ENCODE data around the gene IL21R. TPM values are rescaled to one million over a fixed set of nuclear protein-coding genes. Genes with fewer than 3 reads are reported as not detected.
"Not testable (repeated sequence)": the region's sequence is repeated elsewhere in the genome, so short reads cannot be mapped to it uniquely, and the experiment has no call there.

Gene IL21R
- polyA plus RNA-seq, 3 donors = 0.12 to 0.22 (median 0.18) TPM

DNA sequence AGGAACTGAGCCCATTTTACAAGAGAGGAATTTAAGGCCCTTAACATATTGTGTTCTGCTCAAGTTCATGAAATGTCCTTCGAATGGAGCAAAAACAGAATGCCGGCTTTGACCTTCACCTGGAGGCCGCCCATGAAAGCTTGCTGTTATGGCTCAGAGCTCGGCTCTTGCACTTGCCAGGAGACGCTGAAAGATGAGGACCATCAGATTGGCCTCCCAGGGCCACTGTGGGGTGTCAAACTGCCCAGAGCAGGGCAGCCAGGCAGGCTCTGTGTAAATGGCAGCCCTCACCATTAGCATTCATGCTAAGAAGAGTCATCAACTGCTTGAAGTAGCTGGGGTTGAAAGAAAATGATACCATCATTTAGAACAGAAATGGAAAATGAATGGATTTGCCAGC is 39.3 kb downstream of the IL21R start:
- no peak for DNase-seq (ENCODE audit: low read depth in 3 of 3, low spot score in 2 of 3)

DNA sequence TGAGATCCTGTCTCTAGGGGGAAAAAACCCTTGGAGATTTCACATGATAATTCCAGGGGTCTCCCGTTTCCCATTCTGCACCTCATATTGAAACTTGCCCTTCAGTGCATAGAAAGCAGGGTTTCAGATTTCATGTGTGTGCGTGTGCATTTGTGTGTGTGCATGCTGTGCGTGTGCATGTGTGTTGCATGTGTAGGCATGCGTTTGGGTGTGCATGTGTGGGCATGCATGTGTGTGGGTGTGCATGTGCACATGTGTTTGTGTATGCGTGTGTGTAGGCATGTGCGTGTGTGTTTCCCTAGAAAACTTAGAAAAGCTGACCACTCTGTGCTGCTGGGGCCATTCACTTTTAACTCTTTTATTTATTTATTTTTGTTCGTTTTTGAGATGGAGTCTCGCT is 40.0 kb downstream of the IL21R start:
- no peak for DNase-seq (ENCODE audit: low read depth in 3 of 3, low spot score in 2 of 3)

DNA sequence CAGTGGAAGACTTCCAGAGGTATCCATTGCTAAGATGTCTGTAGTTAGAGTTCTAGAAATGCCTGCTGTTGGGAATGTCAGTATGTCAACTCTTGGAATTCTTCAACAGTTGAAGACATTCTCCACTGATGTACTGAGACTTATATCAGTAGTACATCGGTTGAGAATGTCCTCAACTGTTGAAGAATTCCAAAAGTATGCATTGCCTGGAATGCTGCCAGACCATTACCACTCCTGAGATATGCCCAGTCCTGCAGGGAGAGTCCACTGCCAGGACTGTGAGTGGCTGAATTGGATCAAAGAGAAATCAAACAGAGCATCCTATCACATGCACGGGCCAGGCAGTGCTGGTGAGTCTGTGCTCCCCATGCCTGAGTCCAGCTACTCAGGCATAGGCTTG is 42.0 kb downstream of the IL21R start:
- DNase-seq (ENCODE audit: low read depth in 3 of 3, low spot score in 2 of 3) = no peak

DNA sequence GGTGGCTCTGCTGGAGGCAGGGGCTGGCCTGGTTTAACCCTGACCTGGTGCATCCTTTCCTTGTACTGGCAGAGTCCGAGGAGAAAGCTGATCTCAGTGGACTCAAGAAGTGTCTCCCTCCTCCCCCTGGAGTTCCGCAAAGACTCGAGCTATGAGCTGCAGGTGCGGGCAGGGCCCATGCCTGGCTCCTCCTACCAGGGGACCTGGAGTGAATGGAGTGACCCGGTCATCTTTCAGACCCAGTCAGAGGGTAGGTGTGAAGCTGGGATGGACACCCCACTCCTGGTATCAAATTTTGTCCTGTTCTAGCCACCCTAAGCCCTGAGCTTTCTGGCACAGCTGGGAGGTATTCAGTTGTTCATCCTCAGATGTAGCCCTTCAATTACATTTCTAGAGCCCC is 42.5 kb downstream of the IL21R start:
- DNase-seq (ENCODE audit: low read depth in 3 of 3, low spot score in 2 of 3) = no peak

DNA sequence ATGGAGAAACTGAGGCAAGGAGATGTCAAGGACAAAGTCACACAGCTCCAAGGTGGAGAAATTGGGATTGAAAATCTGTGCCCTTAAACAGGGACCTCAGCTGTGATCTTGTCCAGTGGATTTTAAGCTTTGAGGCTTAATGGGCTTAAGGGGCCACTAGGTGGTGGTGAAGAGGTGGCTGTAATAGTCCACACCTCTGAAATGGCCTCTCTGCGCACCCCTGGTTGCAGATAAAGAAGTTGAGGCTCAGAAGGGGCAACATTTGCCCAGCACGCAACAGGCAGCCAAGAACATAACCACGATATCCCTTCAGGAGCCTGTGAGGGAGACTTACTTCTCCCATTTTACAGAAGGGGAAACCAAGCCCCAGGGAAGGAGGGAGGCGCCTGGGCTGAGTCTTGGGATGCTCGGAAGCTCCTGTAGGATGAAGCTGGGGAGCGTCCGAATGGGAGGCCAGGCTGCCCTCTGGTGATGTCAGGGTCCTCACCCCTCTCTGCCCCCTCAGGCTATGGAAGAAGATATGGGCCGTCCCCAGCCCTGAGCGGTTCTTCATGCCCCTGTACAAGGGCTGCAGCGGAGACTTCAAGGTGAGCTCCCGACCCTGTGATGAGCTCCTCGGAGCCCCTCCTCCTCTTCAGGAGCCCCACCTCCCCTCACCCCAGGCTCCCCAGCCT is 43.7 kb downstream of the IL21R start:
- no peak for DNase-seq (ENCODE audit: low read depth in 3 of 3, low spot score in 2 of 3)

DNA sequence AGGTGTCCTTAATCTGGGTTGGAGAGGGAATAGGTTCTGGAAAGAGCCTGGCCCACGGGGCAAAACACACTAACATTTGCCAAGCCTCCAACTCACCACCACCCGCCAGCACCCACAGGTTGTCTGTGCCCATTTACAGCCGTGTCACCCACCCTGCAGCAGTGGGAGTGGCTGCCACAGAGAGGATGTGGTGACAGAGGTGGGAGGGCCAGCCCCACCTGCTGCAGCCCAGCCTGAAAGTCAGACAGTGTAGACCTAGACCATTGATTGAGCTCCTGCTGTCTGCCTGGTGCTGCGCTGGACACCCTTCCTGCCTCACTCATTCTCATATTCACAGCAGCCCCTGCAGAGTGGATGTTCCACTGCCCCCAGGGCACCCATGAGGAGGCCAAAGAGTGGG is 44.7 kb downstream of the IL21R start:
- DNase-seq (ENCODE audit: low read depth in 3 of 3, low spot score in 2 of 3) = no peak

DNA sequence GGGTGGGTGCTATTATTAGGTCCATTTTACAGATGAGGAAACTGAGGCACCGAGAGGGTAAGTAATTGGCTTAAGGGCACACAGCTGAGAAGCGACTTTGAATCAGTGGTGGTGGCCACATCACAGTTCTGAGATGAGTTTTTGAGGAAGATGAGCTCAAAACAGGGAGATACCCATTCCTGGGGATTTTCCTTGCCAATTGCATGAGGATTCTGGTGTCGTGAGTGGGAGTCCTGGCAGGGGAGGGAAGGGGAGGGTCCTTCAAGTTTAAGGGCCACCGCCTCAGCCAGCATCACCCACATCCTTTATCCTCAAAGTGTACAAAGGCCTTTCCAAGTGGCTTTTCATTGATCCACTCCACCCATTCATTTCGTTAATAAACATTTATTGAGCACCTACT is 45.3 kb downstream of the IL21R start:
- no peak for DNase-seq (ENCODE audit: low read depth in 3 of 3, low spot score in 2 of 3)

DNA sequence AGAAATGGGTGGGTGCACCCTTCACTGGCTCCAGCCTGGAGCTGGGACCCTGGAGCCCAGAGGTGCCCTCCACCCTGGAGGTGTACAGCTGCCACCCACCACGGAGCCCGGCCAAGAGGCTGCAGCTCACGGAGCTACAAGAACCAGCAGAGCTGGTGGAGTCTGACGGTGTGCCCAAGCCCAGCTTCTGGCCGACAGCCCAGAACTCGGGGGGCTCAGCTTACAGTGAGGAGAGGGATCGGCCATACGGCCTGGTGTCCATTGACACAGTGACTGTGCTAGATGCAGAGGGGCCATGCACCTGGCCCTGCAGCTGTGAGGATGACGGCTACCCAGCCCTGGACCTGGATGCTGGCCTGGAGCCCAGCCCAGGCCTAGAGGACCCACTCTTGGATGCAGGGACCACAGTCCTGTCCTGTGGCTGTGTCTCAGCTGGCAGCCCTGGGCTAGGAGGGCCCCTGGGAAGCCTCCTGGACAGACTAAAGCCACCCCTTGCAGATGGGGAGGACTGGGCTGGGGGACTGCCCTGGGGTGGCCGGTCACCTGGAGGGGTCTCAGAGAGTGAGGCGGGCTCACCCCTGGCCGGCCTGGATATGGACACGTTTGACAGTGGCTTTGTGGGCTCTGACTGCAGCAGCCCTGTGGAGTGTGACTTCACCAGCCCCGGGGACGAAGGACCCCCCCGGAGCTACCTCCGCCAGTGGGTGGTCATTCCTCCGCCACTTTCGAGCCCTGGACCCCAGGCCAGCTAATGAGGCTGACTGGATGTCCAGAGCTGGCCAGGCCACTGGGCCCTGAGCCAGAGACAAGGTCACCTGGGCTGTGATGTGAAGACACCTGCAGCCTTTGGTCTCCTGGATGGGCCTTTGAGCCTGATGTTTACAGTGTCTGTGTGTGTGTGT is 46.8 kb downstream of the IL21R start:
- DNase-seq (ENCODE audit: low read depth in 3 of 3, low spot score in 2 of 3) = no peak

DNA sequence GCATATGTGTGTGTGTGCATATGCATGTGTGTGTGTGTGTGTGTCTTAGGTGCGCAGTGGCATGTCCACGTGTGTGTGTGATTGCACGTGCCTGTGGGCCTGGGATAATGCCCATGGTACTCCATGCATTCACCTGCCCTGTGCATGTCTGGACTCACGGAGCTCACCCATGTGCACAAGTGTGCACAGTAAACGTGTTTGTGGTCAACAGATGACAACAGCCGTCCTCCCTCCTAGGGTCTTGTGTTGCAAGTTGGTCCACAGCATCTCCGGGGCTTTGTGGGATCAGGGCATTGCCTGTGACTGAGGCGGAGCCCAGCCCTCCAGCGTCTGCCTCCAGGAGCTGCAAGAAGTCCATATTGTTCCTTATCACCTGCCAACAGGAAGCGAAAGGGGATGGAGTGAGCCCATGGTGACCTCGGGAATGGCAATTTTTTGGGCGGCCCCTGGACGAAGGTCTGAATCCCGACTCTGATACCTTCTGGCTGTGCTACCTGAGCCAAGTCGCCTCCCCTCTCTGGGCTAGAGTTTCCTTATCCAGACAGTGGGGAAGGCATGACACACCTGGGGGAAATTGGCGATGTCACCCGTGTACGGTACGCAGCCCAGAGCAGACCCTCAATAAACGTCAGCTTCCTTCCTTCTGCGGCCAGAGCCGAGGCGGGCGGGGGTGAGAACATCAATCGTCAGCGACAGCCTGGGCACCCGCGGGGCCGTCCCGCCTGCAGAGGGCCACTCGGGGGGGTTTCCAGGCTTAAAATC is 47.6 kb downstream of the IL21R start:
- no peak for DNase-seq (ENCODE audit: low read depth in 3 of 3, low spot score in 2 of 3)

DNA sequence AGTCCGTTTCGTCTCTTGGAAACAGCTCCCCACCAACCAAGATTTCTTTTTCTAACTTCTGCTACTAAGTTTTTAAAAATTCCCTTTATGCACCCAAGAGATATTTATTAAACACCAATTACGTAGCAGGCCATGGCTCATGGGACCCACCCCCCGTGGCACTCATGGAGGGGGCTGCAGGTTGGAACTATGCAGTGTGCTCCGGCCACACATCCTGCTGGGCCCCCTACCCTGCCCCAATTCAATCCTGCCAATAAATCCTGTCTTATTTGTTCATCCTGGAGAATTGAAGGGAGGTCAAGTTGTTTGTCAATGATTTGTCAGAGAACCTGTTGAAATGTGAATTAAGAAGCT is 48.2 kb downstream of the IL21R start:
- no peak for DNase-seq (ENCODE audit: low read depth in 3 of 3, low spot score in 2 of 3)

DNA sequence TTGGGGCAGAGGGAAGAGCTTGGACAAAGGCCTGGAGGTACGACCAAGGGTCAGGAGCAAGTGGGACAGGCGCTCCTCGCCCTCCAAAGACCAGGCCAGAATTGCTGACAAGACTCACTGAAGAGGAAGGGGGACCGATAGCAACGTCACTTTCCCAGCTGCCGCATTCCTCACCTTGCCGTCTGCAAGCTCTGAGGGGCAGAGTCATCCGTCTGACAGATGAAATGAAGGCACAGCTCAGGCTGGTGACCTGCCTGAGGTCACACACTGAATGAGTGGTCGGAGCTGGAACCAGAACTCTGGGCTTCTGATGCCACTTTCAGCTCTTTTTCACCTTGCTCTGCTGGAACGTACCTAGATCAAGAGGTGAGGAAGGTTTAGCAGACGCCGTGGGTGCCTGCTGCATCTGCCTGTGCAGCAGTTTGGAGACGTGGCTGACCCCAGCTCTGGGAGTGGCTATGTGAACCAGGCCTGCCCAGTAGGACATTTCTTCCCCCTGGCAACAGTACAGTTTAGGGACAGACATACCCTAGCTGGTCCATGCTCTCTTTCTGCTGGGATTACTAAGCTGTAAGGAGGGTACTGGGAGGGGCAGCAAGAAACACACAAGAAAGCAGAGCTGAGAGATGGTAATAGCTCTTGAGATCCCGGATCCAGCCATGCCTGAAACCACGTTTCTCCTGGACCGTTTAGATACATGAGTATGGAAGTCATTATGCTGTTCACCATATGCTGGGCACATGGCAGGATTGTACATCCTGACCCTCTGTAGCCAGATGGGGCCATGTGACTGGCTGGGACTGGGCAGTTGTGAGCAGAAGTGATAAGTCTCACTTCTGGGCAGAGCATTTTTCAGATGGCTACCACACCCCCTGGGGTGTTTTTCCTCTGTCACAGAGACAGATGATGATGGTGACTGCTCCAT is 50.9 kb downstream of the IL21R start:
- no peak for DNase-seq (ENCODE audit: low read depth in 3 of 3, low spot score in 2 of 3)

DNA sequence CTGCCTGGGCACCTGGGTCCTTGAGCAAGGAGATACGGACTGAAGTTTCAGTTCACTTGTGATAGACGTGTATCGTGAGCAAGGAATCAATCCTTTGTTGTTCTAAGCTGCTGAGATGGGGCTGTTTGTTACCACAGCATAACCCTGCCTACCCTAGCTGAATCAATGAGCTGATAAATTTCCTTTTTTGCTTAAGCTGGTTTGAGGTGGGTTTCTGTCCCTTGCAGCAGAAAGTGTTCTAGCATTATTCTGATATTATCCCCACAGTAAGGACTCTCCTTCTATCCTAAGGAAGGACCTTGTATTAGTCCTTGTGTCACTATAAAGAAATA is 51.5 kb downstream of the IL21R start:
- DNase-seq (ENCODE audit: low read depth in 3 of 3, low spot score in 2 of 3) = no peak

DNA sequence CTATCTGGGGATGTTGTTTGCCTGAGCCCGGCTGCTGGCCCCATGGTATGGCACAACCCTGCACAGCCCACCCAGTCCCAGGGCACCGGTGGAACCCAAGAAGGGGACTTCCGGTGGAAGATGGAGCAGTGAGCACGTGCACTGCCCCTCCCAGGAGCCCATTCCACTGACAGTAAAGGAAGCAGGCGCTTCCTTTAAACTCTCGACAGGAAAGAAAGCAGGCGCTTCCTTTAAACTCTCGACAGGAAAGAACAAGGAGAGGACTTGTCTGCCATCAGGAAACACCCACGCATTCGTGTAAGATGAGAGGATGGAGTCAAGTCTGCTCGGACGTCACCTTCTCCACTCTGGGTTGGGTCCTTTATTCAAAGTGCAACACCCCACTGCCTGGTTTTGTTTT is 53.7 kb downstream of the IL21R start:
- no peak for DNase-seq (ENCODE audit: low read depth in 3 of 3, low spot score in 2 of 3)

DNA sequence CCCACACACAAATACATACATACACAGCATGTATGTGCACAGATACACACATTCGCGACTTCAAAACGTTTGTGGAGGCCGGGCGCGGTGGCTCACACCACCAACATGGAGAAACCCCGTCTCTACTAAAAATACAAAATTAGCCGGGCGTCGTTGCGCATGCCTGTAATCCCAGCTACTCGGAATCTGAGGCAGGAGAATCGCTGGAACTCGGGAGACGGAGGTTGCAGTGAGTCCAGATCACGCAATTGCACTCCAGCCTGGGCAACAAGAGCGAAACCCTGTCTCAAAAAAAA is 55.6 kb downstream of the IL21R start:
- DNase-seq (ENCODE audit: low read depth in 3 of 3, low spot score in 2 of 3) = not testable (repeated sequence)

DNA sequence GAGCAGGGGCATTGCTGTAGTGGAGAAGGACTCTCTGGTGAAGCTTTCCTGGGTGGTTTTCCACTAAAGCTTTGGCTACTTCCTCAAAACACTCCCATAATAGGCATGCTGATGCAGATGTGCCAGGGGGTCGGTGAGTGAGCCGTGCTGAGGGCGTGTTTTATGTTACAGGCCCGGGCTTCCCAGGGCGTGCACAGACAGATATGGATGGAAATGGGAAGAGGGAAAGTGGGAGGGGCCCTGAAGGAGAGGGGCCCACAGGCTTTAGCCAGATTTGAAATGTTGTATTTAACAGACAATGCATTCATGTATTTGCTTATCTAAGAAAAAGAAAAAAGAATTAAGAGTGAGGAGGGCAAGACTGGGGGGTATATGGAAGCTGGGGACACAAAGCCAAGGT is 56.3 kb downstream of the IL21R start:
- no peak for DNase-seq (ENCODE audit: low read depth in 3 of 3, low spot score in 2 of 3)

DNA sequence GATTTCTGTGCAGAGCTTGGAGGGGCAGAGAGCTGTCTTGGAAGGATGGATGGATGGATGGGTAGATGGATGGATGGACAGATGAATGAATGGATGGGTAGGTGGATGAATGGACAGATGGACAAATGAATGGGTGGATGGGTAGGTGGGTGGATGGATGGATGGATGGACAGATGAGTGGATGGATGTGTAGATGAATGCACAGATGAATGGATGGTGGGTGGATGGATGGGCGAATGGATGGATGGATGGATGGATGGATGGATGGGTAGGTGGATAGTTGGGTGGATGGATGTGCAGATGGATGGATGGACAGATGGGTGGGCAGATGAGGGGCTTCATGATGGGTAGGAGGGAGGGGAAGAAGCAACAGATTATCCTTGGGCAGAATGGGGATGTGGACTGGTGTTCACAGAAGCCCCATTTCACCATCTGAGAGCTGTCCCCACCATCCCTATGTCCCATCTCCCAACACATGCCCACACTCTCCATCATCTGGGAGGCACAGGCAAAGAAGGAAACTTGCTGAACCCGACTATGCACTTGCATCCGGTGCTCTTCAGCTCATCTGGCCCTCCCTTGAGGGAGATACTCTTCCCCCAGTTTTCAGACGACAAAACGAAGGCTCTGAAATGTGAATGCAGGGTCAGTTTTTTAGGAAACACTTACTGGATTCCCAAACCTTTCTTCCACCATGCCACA is 57.2 kb downstream of the IL21R start:
- no peak for DNase-seq (ENCODE audit: low read depth in 3 of 3, low spot score in 2 of 3)

DNA sequence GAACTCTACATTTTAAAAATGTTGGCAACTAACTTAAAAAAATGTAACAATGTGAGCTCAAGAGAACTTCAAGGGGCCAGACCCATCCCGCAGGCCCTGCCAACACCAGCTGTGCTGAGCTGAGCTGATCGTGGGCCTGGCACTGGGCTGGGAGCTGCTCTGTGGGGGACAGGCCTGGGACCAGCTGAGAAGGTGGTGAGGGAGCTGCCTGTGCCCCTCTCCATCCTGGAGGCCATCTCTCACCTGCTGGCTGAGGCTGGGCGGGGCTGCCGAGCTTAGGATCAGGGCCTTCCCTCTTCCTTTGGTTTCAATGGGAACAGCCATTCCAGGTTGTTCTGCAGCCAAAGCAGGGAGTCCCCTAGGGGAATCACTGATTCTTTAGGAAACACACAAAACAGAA is 58.2 kb downstream of the IL21R start:
- DNase-seq (ENCODE audit: low read depth in 3 of 3, low spot score in 2 of 3) = no peak

DNA sequence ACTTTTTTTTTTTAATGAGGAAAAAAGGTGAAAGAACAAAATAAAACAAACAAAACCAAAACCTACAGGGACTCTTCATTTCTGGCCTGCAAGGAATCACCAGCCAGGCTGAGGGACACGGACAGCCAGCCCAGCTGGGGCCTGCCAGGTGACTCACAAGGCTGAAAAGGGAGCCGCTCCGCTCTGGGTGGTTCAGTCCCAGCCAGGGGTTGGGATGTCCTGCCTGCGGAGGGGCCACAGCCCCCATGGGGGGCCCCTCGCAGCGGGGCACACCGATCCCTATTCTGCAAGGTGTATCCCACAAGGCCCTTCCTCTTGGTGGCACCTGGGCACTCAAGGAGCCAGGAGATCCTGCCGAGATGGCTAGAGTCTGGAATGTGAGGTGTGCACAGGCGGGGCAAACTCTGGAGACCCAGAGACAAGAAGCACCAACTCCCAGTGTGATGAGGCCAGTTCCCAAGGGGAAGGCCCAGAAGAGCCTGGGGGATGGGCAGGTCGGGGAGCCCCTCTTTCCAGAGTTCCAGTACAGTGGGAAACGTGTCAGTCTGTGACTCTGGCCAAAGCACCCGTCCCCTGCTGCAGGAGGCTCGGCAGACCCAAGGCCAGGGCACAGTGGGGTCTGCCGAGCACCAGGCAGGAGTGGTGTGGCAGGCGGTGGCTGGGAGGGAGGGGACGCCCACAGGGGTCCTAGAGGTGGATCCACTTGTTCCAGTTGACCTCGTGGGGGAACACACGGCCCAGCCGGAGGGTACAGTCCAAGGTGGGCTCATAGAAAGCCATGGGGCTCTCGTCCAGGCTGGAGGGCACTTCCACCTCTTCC is 58.9 kb downstream of the IL21R start:
- no peak for DNase-seq (ENCODE audit: low read depth in 3 of 3, low spot score in 2 of 3)

DNA sequence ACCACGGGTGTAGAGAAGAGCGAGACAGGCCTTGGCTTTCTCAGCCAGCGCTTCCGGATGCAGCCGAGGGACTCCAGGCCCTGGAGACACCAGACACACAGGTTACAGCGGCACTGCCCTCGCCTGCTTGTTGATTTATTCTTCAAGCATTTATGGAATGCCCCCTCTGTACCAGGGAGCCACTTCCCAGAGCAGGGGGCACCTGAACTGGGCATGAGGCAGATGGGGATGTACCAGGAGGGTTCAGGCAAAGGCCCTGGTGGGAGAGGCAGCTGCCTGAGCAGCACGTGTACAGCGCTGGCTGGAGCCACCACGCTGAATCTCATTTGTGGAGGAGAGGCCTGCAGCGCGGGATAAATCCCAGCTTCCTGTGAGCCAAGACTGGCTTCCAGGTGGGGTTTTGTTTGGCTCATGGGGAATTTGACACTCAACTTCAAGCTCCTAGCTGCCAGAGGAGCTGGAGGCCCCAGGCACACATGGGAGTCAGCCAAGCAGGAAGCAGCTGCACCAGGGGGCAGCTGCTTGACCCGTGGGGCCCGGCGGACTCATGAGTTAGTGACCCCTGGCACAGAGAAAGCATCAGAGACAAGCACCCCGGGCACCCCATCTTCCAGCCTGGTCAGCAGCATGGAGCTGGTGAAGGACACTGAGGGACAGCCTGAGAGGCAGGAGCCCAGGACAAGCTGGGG is 59.7 kb downstream of the IL21R start:
- DNase-seq (ENCODE audit: low read depth in 3 of 3, low spot score in 2 of 3) = no peak
